Pancreas (tissue), 10 donors: Measurements from ENCODE around the gene DIAPH1. TPM values are rescaled to one million over a fixed set of nuclear protein-coding genes. Genes with fewer than 3 reads are reported as not detected.

ENCODE experiments used
- ATAC-seq, 4 donors: fragments of 200-7000 bp; cut with Tn5 transposase; one replicate each; pipeline versions ENCODE4 v1.8.0 to v1.9.1; 2020; ENCODE audit warnings: mild to moderate bottlenecking in 4 of 4, moderate library complexity in 4 of 4
- DNase-seq, 6 donors: peaks; one replicate each; pipeline ENCODE4 v3.0.0-alpha.2; 2020
- FAIRE-seq: peaks from 2 replicates; lab custom pipeline; 2012; peaks lifted over from hg19 to GRCh38; lab: Jason Lieb, UNC
- H3K27ac ChIP-seq, 4 donors: fragments of 200-600 bp; sonication (generic); 1 replicate in 3 of 4; 2 replicates in 1 of 4; pipeline versions ENCODE4 v1.5.0 to v1.8.0; 2020
- H3K27me3 ChIP-seq, 4 donors: fragments of 200-600 bp; one replicate each; pipeline ENCODE4 v1.8.0; 2021
- H3K36me3 ChIP-seq, 3 donors: fragments of 200-600 bp; sonication (generic) in 1 of 3; one replicate each; pipeline versions ENCODE4 v1.5.0 to v1.8.0; 2020 to 2021
- H3K4me1 ChIP-seq, 3 donors: fragments of 200-600 bp; one replicate each; pipeline ENCODE4 v1.8.0; 2021
- H3K4me3 ChIP-seq, 4 donors: fragments of 200-600 bp; sonication (generic) in 2 of 4; one replicate each; pipeline versions ENCODE4 v1.5.0 to v1.8.0; 2020 to 2021
- H3K9me3 ChIP-seq, 4 donors: fragments of 200-600 bp; one replicate each; pipeline ENCODE4 v1.8.0; 2021
- CTCF ChIP-seq, 4 donors: fragments of 200-600 bp; sonication (generic) in 3 of 4; IDR thresholded peaks; one replicate each; pipeline versions ENCODE4 v1.5.0 to v1.8.0; 2021; ENCODE audit warnings: antibody characterized with exemption in 4 of 4
- WGBS, 2 donors: extraction: QIAGEN DNeasy Blood & Tissue Kit; methylation state at CpG; one replicate each; pipeline ENCODE4 v1.1.7; 2013; 5-methylcytosine and 5-hydroxymethylcytosine counted together
- intact Hi-C, 3 donors: fragments of 100-400 bp; cut with DNase I; formaldehyde crosslinking; loops; one replicate each; pipeline versions ENCODE4 v1.11.1 to v1.14.2; 2022
- polyA plus RNA-seq, 2 donors: library from polyadenylated mRNA; stranded (reverse); fragments of 200-250 nt; gene quantifications; one replicate each; pipeline ENCODE4 v1.2.3, GENCODE V29; 2013
- total RNA-seq, 6 donors: library from RNA; stranded (reverse); fragmentation: NEBNext Ultra II Directional in 4 of 6; extraction: Animal tissue kit (Norgen Biotek cat#: 25700) in 4 of 6; gene quantifications; one replicate each; pipeline versions ENCODE4 v1.2.1 to v1.2.4, GENCODE V29; 2021 to 2023
- donor health status: healthy with polysubstance abuse.
- donor health status: DM: no; HTN: no; CAD: no; lungs with moderate emphysema.
- donor health status: DM: no; HTN: no; CAD: no.
- donor health status: control.
- donor health status: control.
- donor health status: Bipolar disorder and iron deficiency.
- donor health status: DM: yes; HTN: yes; CAD: no.
- donor health status: DM: no; HTN: no; CAD: no.
- donor health status: DM: no; HTN: no; CAD: no.
- donor health status: DM: yes; HTN: yes; CAD: no.

DIAPH1 gene
- total and polyA plus RNA-seq, 8 donors: 28.9 to 72.7 (median 56.5) TPM

GRCh38 chr5:141496038-141496437 lies 122.8 kb downstream of the DIAPH1 start:
- intact Hi-C loops: no loop called here
- no peaks in the 10 kb centered on the region for H3K4me1 ChIP-seq
- H3K36me3 ChIP-seq: no peaks in the 10 kb centered on the region
- DNase-seq: no peak
- H3K4me3 ChIP-seq: no peak overlapping the region
- H3K27me3 ChIP-seq: no peaks in the 10 kb centered on the region
- no peak for FAIRE-seq
- ATAC-seq: no peak
- no peak overlapping the region for H3K27ac ChIP-seq
- WGBS, 2 donors: 85 to 88% methylated on average over 4 of the region's 4 CpGs
- no peak for TF ChIP-seq CTCF (IDR thresholded peaks at IDR 0.05)
- H3K9me3 ChIP-seq: no peaks in the 10 kb centered on the region

DNA sequence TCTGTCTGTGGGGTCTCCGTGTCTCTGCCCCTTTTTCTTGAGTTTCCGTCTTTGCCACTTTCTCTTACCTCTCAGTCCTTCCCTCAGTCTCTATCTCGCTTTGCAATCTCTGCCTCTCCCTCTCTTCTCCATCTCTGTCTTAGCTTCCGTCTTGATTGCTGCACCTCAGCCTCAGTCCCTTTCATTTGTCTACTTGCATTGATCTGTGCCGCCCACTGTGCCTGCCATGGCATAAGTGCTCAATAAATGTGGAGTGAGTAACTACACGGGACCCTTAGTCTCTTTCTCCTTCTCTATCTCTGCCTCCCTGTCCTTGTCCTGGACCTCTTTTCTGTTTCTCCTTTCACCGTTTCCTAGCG lies 123.4 kb downstream of the DIAPH1 start:
- DNase-seq (no peak), FAIRE-seq (no peak), ATAC-seq (no peak)
- no peak for TF ChIP-seq CTCF (IDR thresholded peaks at IDR 0.05)
- Histone ChIP-seq H3K27ac (no peak overlapping the region), H3K27me3 (no peaks in the 10 kb centered on the region), H3K9me3 (no peaks in the 10 kb centered on the region), H3K36me3 (no peaks in the 10 kb centered on the region), H3K4me3 (no peak overlapping the region), H3K4me1 (no peaks in the 10 kb centered on the region)
- intact Hi-C loops: no loop called here
- WGBS, 2 donors: 91 to 95% methylated on average over 8 of the region's 8 CpGs

GRCh38 chr5:141494761-141495452 lies 123.9 kb downstream of the DIAPH1 start:
- intact Hi-C loops: no loop called here
- DNase-seq (no peak), ATAC-seq (no peak), FAIRE-seq (no peak)
- Histone ChIP-seq H3K27me3 (no peaks in the 10 kb centered on the region), H3K27ac (no peak overlapping the region), H3K4me1 (no peaks in the 10 kb centered on the region), H3K4me3 (no peak overlapping the region), H3K9me3 (no peaks in the 10 kb centered on the region), H3K36me3 (no peaks in the 10 kb centered on the region)
- 80 to 81% methylated on average over 22 of the region's 22 CpGs for WGBS, 2 donors
- TF ChIP-seq CTCF (IDR thresholded peaks at IDR 0.05): no peak

GRCh38 chr5:141493500-141494422 lies 125.0 kb downstream of the DIAPH1 start:
- Histone ChIP-seq H3K27me3 (no peaks in the 10 kb centered on the region), H3K4me1 (no peaks in the 10 kb centered on the region), H3K36me3 (no peaks in the 10 kb centered on the region), H3K9me3 (no peaks in the 10 kb centered on the region), H3K4me3 (no peak overlapping the region), H3K27ac (no peak overlapping the region)
- no peak for TF ChIP-seq CTCF (IDR thresholded peaks at IDR 0.05)
- WGBS, 2 donors: 87 to 88% methylated on average over 10 of the region's 10 CpGs
- DNase-seq (no peak), FAIRE-seq (no peak), ATAC-seq (no peak)
- intact Hi-C loops: no loop called here
